Lower leg skin (tissue), 4 donors: ENCODE measurements around the gene DENND1A. TPM values are rescaled to one million over a fixed set of nuclear protein-coding genes. Genes with fewer than 3 reads are reported as not detected.

Experiments used
- DNase-seq, 2 donors: peaks; one replicate each; pipeline ENCODE4 v3.0.0-alpha.2; 2019; ENCODE audit warnings: low spot score in 2 of 2
- H3K4me3 ChIP-seq: fragments of 200-600 bp; sonication (generic); 2 replicates; pipeline ENCODE4 v1.5.1; 2017; ENCODE audit warnings: mild to moderate bottlenecking, low read depth; ENCODE audit not compliant: poor library complexity, severe bottlenecking
- CTCF ChIP-seq, 3 donors: fragments of 450-650 bp; IDR thresholded peaks; one replicate each; pipeline ENCODE4 v1.5.1; 2016; ENCODE audit warnings: antibody characterized with exemption in 3 of 3, mild to moderate bottlenecking in 3 of 3, moderate library complexity in 2 of 3
- POLR2A ChIP-seq, 2 donors: fragments of 450-650 bp; IDR thresholded peaks; one replicate each; pipeline ENCODE4 v1.6.1; 2016 to 2017; ENCODE audit warnings: antibody characterized with exemption in 2 of 2, mild to moderate bottlenecking in 1 of 2, moderate library complexity in 1 of 2
- WGBS, 2 donors: methylation state at CpG; one replicate each; pipeline ENCODE4 v1.1.5; 2018; 5-methylcytosine and 5-hydroxymethylcytosine counted together
- intact Hi-C: fragments of 100-400 bp; cut with DNase I; formaldehyde crosslinking; loops from one replicate; pipeline ENCODE4 v1.15.0; 2023; ENCODE audit warnings: low total_unique reads
- total RNA-seq, 4 donors: library from RNA; depleted of rRNA; stranded (reverse); fragments of >200 nt; gene quantifications; one replicate each; pipeline ENCODE4 v1.1.0, GENCODE V29; 2016

DENND1A gene
- total RNA-seq, 4 donors from 2014 or later = 6.5 to 16.3 (median 12.3) TPM

- DNase-seq = no peak
- intact Hi-C loops = no loop called here
- WGBS, 2 donors = 93 to 100% methylated on average over 3 of the region's 3 CpGs
- H3K4me3 ChIP-seq = no peak overlapping the region
- TF ChIP-seq POLR2A (IDR thresholded peaks at IDR 0.05) (no peak), CTCF (IDR thresholded peaks at IDR 0.05) (no peak)
These were observed 473.9 kb downstream of the DENND1A start for GRCh38 chr9:123456011-123456410.

GRCh38 chr9:123455187-123455586 is 474.7 kb downstream of the DENND1A start:
- H3K4me3 ChIP-seq = no peak overlapping the region
- 96 to 98% methylated on average over 13 of the region's 13 CpGs for WGBS, 2 donors
- TF ChIP-seq CTCF (IDR thresholded peaks at IDR 0.05) = no peak
- no peak for TF ChIP-seq POLR2A (IDR thresholded peaks at IDR 0.05)
- intact Hi-C loops = no loop called here
- DNase-seq = no peak

- 77 to 84% methylated on average over 3 of the region's 3 CpGs for WGBS, 2 donors
- TF ChIP-seq POLR2A (IDR thresholded peaks at IDR 0.05) (no peak), CTCF (IDR thresholded peaks at IDR 0.05) (no peak)
- DNase-seq = no peak
- no peak overlapping the region for H3K4me3 ChIP-seq
- intact Hi-C loops = no loop called here
These were observed 475.6 kb downstream of the DENND1A start for GRCh38 chr9:123454361-123454760.

GRCh38 chr9:123453831-123454321 is 476.1 kb downstream of the DENND1A start:
- 57 to 58% methylated on average over 7 of the region's 7 CpGs for WGBS, 2 donors
- no peak overlapping the region for H3K4me3 ChIP-seq
- intact Hi-C loops = no loop called here
- peak; percentile 23 to 79 for DNase-seq
- TF ChIP-seq POLR2A (IDR thresholded peaks at IDR 0.05) = no peak
- TF ChIP-seq CTCF (IDR thresholded peaks at IDR 0.05) = no peak

GRCh38 chr9:123453076-123453667 is 476.8 kb downstream of the DENND1A start:
- DNase-seq = peak in 1 of 2 donors; percentile 72
- intact Hi-C loops = no loop called here
- 69 to 77% methylated on average over 14 of the region's 14 CpGs for WGBS, 2 donors
- TF ChIP-seq POLR2A (IDR thresholded peaks at IDR 0.05) (no peak), CTCF (IDR thresholded peaks at IDR 0.05) (no peak)
- H3K4me3 ChIP-seq = no peak overlapping the region

- intact Hi-C loops = no loop called here
- WGBS, 2 donors = 90 to 93% methylated on average over 6 of the region's 6 CpGs
- DNase-seq = no peak
- H3K4me3 ChIP-seq = no peak overlapping the region
- TF ChIP-seq POLR2A (IDR thresholded peaks at IDR 0.05) = no peak
- TF ChIP-seq CTCF (IDR thresholded peaks at IDR 0.05) = no peak
These were observed 478.9 kb downstream of the DENND1A start for GRCh38 chr9:123450996-123451395.
